Activated CD4-positive, alpha-beta T cell treated with anti-CD3 and anti-CD28 coated beads for 36 hours (primary cell): ENCODE results near the gene BRSK1. TPM values are rescaled to one million over a fixed set of nuclear protein-coding genes. Genes with fewer than 3 reads are reported as not detected.

Experiments
- ATAC-seq: fragments of 200-7000 bp; cut with Tn5 transposase; one replicate; pipeline ENCODE4 v1.10.0; 2021; ENCODE audit warnings: mild to moderate bottlenecking, moderate library complexity
- CTCF ChIA-PET: fragments of 350-600 bp; sonication (Branson Sonifier 250); formaldehyde crosslinking; loops from one replicate; lab custom pipeline; 2021; ENCODE audit warnings: antibody characterized with exemption; lab: Charles Lee
- POLR2A ChIA-PET: fragments of 350-600 bp; sonication (Branson Sonifier 250); formaldehyde crosslinking; loops from one replicate; lab custom pipeline; 2021; ENCODE audit warnings: antibody characterized with exemption, inconsistent platforms; lab: Charles Lee
- DNase-seq: peaks from one replicate; pipeline ENCODE4 v3.0.0-alpha.2; 2020
- H3K27ac Mint-ChIP-seq: one replicate; pipeline ENCODE4 v1.8.0; 2021; ENCODE audit warnings: mixed read lengths
- H3K27me3 Mint-ChIP-seq: one replicate; pipeline ENCODE4 v1.8.0; 2021; ENCODE audit warnings: mixed read lengths
- H3K36me3 Mint-ChIP-seq: one replicate; pipeline ENCODE4 v1.8.0; 2021; ENCODE audit warnings: low read depth, mixed read lengths
- H3K4me1 Mint-ChIP-seq: one replicate; pipeline ENCODE4 v1.8.0; 2021; ENCODE audit warnings: mixed read lengths
- H3K4me3 Mint-ChIP-seq: one replicate; pipeline ENCODE4 v1.8.0; 2021; ENCODE audit warnings: mild to moderate bottlenecking, moderate library complexity, mixed read lengths
- H3K9me3 Mint-ChIP-seq: one replicate; pipeline ENCODE4 v1.8.0; 2021; ENCODE audit warnings: low read depth, mixed read lengths
- intact Hi-C, 2 experiments: fragments of 100-400 bp; cut with DNase I in 1 of 2; cut with micrococcal nuclease in 1 of 2; formaldehyde crosslinking; loops; one replicate each; pipeline versions ENCODE4 v1.14.2 to v1.15.1; 2022 to 2024; cut with DNase I, micrococcal nuclease
- total RNA-seq, 2 experiments: library from RNA; stranded (reverse); gene quantifications; one replicate each; pipeline ENCODE4 v1.2.3, GENCODE V29; 2021

Gene BRSK1
- total RNA-seq, 2 experiments from 2014 or later, result 4.1 to 4.5 TPM

DNA sequence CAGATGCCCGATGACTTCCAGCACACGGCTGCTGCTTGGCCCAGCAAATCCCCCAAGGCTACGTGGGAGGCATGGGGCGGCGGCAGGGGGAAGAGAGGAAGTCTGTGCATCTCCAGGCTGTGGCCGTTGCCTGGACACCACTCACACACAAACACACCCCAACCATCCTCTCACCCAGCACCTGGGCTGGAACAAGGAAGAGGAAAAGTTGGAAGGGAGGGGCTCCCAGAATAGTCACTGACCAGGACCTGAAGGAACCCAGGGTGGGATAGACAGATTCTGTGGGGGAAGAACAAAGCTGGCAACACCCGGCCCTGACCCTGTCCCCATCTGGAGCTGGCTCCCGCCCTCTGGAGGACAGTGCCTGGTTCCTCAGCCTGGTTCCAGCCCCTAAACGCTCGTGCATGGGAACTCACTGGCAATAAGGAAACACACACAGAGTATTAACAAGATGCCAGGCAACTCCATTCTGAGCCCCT lies 36.1 kb upstream of the BRSK1 start:
- Mint-ChIP-seq H3K36me3 (peaks cover 43% of the 10 kb centered on the region), H3K9me3 (no peaks in the 10 kb centered on the region), H3K4me3 (no peak overlapping the region), H3K27ac (no peak overlapping the region), H3K4me1 (peaks cover 38% of the 10 kb centered on the region), H3K27me3 (no peaks in the 10 kb centered on the region)
- DNase-seq, result no peak
- CTCF ChIA-PET, result no interaction called here
- intact Hi-C loops, result no loop called here
- ATAC-seq, result no peak
- POLR2A ChIA-PET, result no interaction called here

- ChIA-PET POLR2A (no interaction called here), CTCF (no interaction called here)
- Mint-ChIP-seq H3K27me3 (no peaks in the 10 kb centered on the region), H3K27ac (no peak overlapping the region), H3K36me3 (peaks cover 41% of the 10 kb centered on the region), H3K4me3 (no peak overlapping the region), H3K9me3 (no peaks in the 10 kb centered on the region), H3K4me1 (peaks cover 42% of the 10 kb centered on the region)
- no peak for DNase-seq
- ATAC-seq, result no peak
- intact Hi-C loops, result no loop called here
These were observed 35.6 kb upstream of the BRSK1 start for GRCh38 chr19:55248166-55248675.

DNA sequence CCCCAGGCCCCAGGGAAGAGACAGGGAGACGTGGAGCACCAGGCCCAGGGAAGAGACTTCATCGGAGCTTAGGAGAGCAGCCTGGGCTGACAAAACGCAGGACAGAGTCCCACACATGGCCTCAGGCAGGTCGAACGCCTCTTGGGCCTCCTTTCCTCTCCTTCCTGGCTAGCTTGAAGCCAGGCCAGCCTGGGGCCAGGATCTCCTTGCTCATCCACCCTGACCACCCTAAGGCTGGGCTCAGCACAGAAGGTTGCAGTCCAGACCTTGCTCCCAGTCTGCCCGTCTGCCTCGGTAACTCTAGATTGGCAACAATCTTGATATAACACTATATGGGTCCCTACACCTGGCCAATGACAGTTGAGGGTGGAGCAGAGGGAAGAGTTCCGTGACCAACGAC lies 35.1 kb upstream of the BRSK1 start:
- no peak for DNase-seq
- Mint-ChIP-seq H3K27ac (peak overlapping the region; percentile 51), H3K36me3 (peaks cover 43% of the 10 kb centered on the region), H3K27me3 (no peaks in the 10 kb centered on the region), H3K4me1 (peaks cover 46% of the 10 kb centered on the region), H3K9me3 (no peaks in the 10 kb centered on the region), H3K4me3 (no peak overlapping the region)
- ATAC-seq, result no peak
- POLR2A ChIA-PET, result no interaction called here
- CTCF ChIA-PET, result no interaction called here
- intact Hi-C loops, result no loop called here

GRCh38 chr19:55249841-55250240 lies 34.0 kb upstream of the BRSK1 start:
- Mint-ChIP-seq H3K36me3 (peaks cover 42% of the 10 kb centered on the region), H3K4me3 (no peak overlapping the region), H3K9me3 (no peaks in the 10 kb centered on the region), H3K4me1 (peaks cover 46% of the 10 kb centered on the region), H3K27me3 (no peaks in the 10 kb centered on the region), H3K27ac (no peak overlapping the region)
- ChIA-PET CTCF (interaction anchor here (0.7 kb wide), 1 partner anchor 332 kb away, joined by 3 read pairs; no protein-coding TSS in a partner anchor), POLR2A (no interaction called here)
- ATAC-seq (no peak), DNase-seq (no peak)
- intact Hi-C loops, result loop anchor here in 1 of 2 experiments (10.0 kb wide), 1 partner anchor 1065 kb away; the partner anchor contains the start of gene ZSCAN5A

GRCh38 chr19:55250262-55251036 lies 33.3 kb upstream of the BRSK1 start:
- H3K9me3 Mint-ChIP-seq, result no peaks in the 10 kb centered on the region
- intact Hi-C loops, result loop anchor here in 1 of 2 experiments (10.0 kb wide), 1 partner anchor 1064 kb away; the partner anchor contains the start of gene ZSCAN5A
- H3K27ac Mint-ChIP-seq, result peak overlapping the region; percentile 98
- DNase-seq (no peak), ATAC-seq (no peak)
- POLR2A ChIA-PET, result interaction anchor here (1.2 kb wide), 1 partner anchor 10 kb away, joined by 3 read pairs; no protein-coding TSS in a partner anchor
- peaks cover 46% of the 10 kb centered on the region for H3K4me1 Mint-ChIP-seq
- no peaks in the 10 kb centered on the region for H3K27me3 Mint-ChIP-seq
- CTCF ChIA-PET, result interaction anchor here (0.6 to 1.0 kb wide), 3 partner anchors 11 to 527 kb away, joined by 3 to 4 read pairs (median 3); no protein-coding TSS in a partner anchor
- H3K36me3 Mint-ChIP-seq, result peaks cover 47% of the 10 kb centered on the region
- no peak overlapping the region for H3K4me3 Mint-ChIP-seq

DNA sequence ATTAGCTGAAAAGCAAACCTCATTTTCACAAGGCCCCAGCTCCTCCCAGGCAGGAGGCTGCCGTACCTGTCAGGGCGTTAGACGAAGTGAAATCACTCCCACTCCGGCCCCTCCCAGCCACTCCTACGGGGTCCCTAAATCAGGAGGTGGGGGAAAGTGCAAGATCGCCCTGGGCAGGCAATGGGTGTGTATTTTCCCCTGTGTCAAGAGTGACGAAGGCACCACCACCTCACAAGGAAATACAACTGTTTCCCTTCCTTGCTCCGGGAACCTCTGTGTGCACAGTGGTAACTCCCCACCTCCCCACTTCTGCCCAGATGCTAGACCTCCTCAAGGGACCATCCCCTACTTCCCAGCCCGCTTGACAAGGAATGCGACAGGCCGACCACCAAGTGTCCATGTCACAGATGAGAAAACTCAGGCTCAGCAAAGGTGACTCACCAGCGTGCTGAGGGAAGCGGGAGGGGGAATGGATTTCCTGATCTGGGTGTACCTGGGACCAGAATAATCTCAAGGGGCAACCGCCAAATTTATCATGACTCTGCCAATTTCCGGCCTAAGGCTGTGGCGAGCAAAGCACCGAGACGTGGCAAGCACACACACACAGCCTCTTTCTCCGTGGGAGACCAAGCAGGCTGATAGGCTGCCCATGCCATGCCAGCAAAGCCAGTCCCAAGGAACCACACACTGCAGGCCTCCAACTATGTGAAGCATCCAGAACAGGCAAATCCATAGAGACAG lies 32.3 kb upstream of the BRSK1 start:
- H3K4me1 Mint-ChIP-seq, result peaks cover 55% of the 10 kb centered on the region
- peaks cover 51% of the 10 kb centered on the region for H3K36me3 Mint-ChIP-seq
- ChIA-PET POLR2A (interaction anchor here (1.2 kb wide), 1 partner anchor 9 kb away, joined by 3 read pairs; no protein-coding TSS in a partner anchor), CTCF (interaction anchor here (0.6 to 1.0 kb wide), 3 partner anchors 10 to 528 kb away, joined by 3 to 4 read pairs (median 3); partner anchors contain the start of gene HSPBP1)
- DNase-seq (peak; percentile 70), ATAC-seq (peak; percentile 24)
- no peaks in the 10 kb centered on the region for H3K9me3 Mint-ChIP-seq
- H3K27me3 Mint-ChIP-seq, result no peaks in the 10 kb centered on the region
- H3K4me3 Mint-ChIP-seq, result peak overlapping the region; percentile 95
- intact Hi-C loops, result loop anchor here in 1 of 2 experiments (10.0 kb wide), 1 partner anchor 1063 kb away; the partner anchor contains the start of gene ZSCAN5A
- H3K27ac Mint-ChIP-seq, result peak overlapping the region; percentile 98

- H3K27me3 Mint-ChIP-seq, result no peaks in the 10 kb centered on the region
- H3K9me3 Mint-ChIP-seq, result no peaks in the 10 kb centered on the region
- ChIA-PET POLR2A (interaction anchor here (1.1 to 2.2 kb wide), 2 partner anchors 7 to 27 kb away, joined by 5 to 12 read pairs; partner anchors contain the start of gene HSPBP1), CTCF (interaction anchor here (0.8 to 1.0 kb wide), 2 partner anchors 27 to 86 kb away, joined by 3 to 4 read pairs; partner anchors contain the start of genes HSPBP1 and KMT5C)
- DNase-seq (no peak), ATAC-seq (no peak)
- peak overlapping the region; percentile 98 for H3K27ac Mint-ChIP-seq
- H3K4me3 Mint-ChIP-seq, result peak overlapping the region; percentile 95
- peaks cover 60% of the 10 kb centered on the region for H3K4me1 Mint-ChIP-seq
- intact Hi-C loops, result loop anchor here (1.0 to 10.0 kb wide), 2 partner anchors 37 to 1062 kb away; partner anchors contain the start of gene ZSCAN5A (in 1 of the 2)
- peaks cover 64% of the 10 kb centered on the region for H3K36me3 Mint-ChIP-seq
These were observed 30.8 kb upstream of the BRSK1 start for GRCh38 chr19:55252760-55253663.

- H3K27me3 Mint-ChIP-seq, result no peaks in the 10 kb centered on the region
- H3K4me3 Mint-ChIP-seq, result peak overlapping the region; percentile 95
- ATAC-seq (peak; percentile 19), DNase-seq (peak; percentile 77)
- H3K9me3 Mint-ChIP-seq, result no peaks in the 10 kb centered on the region
- H3K27ac Mint-ChIP-seq, result peak overlapping the region; percentile 98
- peaks cover 50% of the 10 kb centered on the region for H3K4me1 Mint-ChIP-seq
- ChIA-PET CTCF (interaction anchor here (0.7 to 2.2 kb wide), 8 partner anchors 26 to 400 kb away, joined by 3 to 7 read pairs (median 4); partner anchors contain the start of genes HSPBP1 and KMT5C), POLR2A (interaction anchor here (0.5 to 2.2 kb wide), 5 partner anchors 8 to 805 kb away, joined by 3 to 12 read pairs (median 5); partner anchors contain the start of genes HSPBP1, KMT5C and LENG8)
- peaks cover 62% of the 10 kb centered on the region for H3K36me3 Mint-ChIP-seq
- intact Hi-C loops, result loop anchor here (1.0 to 10.0 kb wide), 4 partner anchors 38 to 1061 kb away; partner anchors contain the start of genes KMT5C (in 1 of the 2), RPL28 (in 1 of the 2), TMEM238 (in 1 of the 2) and ZSCAN5A (in 1 of the 2)
These were observed 29.8 kb upstream of the BRSK1 start for GRCh38 chr19:55253842-55254624.

- DNase-seq (no peak), ATAC-seq (no peak)
- H3K27me3 Mint-ChIP-seq, result no peaks in the 10 kb centered on the region
- peak overlapping the region; percentile 98 for H3K27ac Mint-ChIP-seq
- H3K36me3 Mint-ChIP-seq, result peaks cover 60% of the 10 kb centered on the region
- peak overlapping the region; percentile 95 for H3K4me3 Mint-ChIP-seq
- intact Hi-C loops, result loop anchor here (1.0 to 10.0 kb wide), 3 partner anchors 85 to 1060 kb away; partner anchors contain the start of genes KMT5C (in 1 of the 2), RPL28 (in 1 of the 2), TMEM238 (in 1 of the 2) and ZSCAN5A (in 1 of the 2)
- ChIA-PET POLR2A (interaction anchor here (0.5 to 2.2 kb wide), 4 partner anchors 26 to 152 kb away, joined by 3 to 12 read pairs (median 4); partner anchors contain the start of genes HSPBP1, KMT5C and TMEM238), CTCF (interaction anchor here (0.7 to 2.2 kb wide), 7 partner anchors 25 to 400 kb away, joined by 3 to 7 read pairs (median 4); partner anchors contain the start of gene HSPBP1)
- no peaks in the 10 kb centered on the region for H3K9me3 Mint-ChIP-seq
- peaks cover 52% of the 10 kb centered on the region for H3K4me1 Mint-ChIP-seq
These were observed 29.2 kb upstream of the BRSK1 start for GRCh38 chr19:55254625-55254977.
